ENCODE results near the gene SMAGP. TPM values are rescaled to one million over a fixed set of nuclear protein-coding genes. Genes with fewer than 3 reads are reported as not detected.
"Not testable (repeated sequence)": the region's sequence is repeated elsewhere in the genome, so short reads cannot be mapped to it uniquely, and the experiment has no call there.

Gene SMAGP, protein sequence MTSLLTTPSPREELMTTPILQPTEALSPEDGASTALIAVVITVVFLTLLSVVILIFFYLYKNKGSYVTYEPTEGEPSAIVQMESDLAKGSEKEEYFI
- 10 to 100 TPM; 26.8 to 55.3 (median 41.1) TPM for polyA plus RNA-seq (ENCODE audit: low read depth in 6 of 6)

DNA sequence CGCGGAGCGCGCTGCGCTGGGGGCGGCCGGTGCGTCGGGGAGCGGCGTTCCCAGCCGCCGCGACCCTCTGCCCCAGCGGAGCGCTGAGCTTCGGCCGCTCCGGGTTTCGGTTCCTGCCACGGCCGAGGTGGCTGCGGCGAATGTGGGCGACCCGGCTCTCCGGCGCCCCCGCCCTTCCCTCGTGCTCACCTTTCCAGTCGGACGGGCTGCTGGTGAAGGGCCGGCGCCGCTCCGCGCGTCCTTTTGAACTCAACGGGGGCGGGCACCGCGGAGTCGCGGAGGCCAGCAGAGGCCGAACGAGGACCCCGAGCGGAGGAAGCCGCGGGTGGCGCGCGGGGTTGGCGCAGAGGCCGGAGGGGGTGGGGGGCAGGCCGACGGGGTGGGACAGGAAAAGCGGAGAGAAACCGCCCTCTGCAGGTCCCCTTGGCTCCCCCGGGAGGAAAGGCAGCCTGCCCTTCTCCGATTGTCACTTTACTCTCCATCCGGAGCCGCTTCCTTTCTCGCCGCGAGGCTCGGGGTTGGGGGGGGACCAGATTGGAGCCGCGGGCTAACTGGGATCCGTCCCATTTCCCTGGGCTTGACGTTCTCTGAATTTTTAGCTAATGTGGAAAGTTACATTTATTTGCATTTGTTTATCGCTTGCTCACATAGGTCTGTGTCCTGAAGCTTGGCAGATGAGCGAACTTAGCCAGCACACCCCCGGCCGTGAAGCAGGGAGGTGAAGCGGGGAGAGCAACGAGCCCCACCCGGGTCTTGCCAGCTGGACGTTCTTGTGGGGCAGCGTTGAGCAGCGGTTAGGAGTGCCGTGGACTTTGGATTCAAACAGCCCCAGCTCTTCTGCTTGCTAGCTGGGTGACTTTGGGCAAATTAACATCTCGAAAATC, at the start of gene SMAGP:
Gene SMAGP, minus strand, starts transcription at position 349 of the 884 bp plus-strand sequence. CDS start 1,137 bp downstream, outside the sequence.
- Mint-ChIP-seq H3K36me3 (peaks cover 0 to 4% of the 10 kb centered on the region in 2 donors), H3K4me3 (peak within 1 kb of the TSS; percentile 93 to 99 (median 96)), H3K27me3 (no peaks in the 10 kb centered on the region), H3K9me3 (peaks cover 0 to 2% (median 0%) of the 10 kb centered on the region in 7 donors), H3K4me1 (peaks cover 29 to 34% (median 30%) of the 10 kb centered on the region in 3 donors), H3K27ac (peak within 1 kb of the TSS; percentile 92 to 96 (median 94))
- ATAC-seq (ENCODE audit: low read depth in 2 of 2) (peak; percentile 70 to 77), DNase-seq (peak; percentile 77)

DNA sequence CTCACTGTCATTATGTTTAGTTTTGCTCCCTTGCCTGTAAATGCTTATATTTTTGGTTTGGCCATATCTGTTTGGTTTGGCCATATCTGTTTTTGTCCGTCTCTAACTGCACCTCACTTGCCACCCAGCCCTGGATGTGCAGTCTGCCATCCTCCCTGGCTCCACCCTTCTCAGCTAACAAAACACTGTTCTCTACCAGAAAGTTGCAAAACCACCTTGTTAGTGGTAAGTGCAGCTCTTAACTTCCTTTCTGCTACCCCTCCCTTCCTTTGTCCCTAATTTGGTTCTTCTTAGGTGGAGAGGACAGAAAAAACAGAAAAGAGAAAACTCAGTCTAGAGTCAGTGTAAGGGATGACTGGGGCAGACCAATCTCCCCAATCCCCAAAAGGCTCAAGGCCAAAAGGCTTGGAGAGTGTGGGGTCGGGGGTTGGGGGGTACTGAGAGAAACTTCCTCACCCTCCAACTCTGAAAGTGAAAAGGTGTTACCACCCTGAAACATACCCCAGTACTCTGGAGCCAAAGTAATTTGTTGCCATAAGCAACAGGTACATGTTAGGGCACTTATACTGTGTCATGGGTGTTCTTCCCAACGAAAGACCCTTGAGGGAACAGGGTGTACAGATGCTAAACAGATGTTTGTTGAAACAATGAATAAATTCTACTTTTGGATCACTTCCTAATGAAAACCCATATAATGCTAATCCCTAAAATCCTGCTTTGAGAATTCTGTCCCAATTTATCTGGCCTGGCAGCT, 48.8 kb upstream of the SMAGP start:
- Mint-ChIP-seq H3K9me3 (no peaks in the 10 kb centered on the region), H3K4me3 (peak overlapping the region; percentile 70 to 95 (median 87)), H3K4me1 (peaks cover 69 to 76% (median 75%) of the 10 kb centered on the region in 3 donors), H3K27me3 (no peaks in the 10 kb centered on the region), H3K27ac (peak overlapping the region; percentile 57 to 95 (median 82)), H3K36me3 (peaks cover 6 to 12% of the 10 kb centered on the region in 2 donors)
- ATAC-seq (ENCODE audit: low read depth in 2 of 2) (peak; percentile 66 to 74), DNase-seq (peak; percentile 54)

DNA sequence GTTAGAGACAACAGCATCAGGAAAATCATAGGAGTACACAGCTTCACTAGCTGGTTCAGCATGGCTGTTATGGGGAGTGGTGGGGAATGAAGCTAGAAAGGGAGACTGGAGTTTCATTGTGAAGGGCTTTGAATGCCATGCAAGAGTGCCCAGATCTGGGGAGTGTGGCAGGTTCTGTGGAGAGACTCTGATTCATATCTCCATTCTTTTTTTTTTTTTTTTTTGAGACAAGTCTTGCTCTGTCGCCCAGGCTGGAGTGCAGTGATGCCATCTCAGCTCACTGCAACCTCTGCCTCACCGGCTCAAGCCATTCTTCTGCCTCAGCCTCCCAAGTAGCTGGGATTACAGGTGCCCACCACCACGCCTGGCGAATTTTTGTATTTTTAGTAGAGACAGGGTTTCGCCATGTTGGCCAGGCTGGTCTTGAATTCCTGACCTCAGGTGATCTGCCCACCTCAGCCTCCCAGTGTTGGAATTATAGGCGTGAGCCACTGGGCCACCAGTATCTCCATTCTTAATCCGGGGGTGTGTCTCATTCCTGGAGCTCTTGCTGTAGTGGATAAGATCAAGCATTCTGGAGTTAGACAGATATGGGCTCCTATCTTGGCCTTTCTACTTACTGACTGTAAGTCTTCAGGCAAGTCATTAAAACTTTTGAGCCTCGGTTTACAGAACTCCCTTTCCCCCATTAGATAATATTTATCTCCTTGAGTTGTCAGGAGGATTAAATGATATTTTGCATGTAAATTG, 48.0 kb upstream of the SMAGP start:
- not testable (repeated sequence) for ATAC-seq (ENCODE audit: low read depth in 2 of 2); DNase-seq; H3K9me3 Mint-ChIP-seq; H3K27me3 Mint-ChIP-seq
- Mint-ChIP-seq H3K4me1 (peaks cover 64 to 71% (median 68%) of the 10 kb centered on the region in 3 donors), H3K36me3 (peaks cover 6 to 12% of the 10 kb centered on the region in 2 donors), H3K4me3 (peak overlapping the region; percentile 70 to 95 (median 87)), H3K27ac (peak overlapping the region; percentile 57 to 95 (median 84))

DNA sequence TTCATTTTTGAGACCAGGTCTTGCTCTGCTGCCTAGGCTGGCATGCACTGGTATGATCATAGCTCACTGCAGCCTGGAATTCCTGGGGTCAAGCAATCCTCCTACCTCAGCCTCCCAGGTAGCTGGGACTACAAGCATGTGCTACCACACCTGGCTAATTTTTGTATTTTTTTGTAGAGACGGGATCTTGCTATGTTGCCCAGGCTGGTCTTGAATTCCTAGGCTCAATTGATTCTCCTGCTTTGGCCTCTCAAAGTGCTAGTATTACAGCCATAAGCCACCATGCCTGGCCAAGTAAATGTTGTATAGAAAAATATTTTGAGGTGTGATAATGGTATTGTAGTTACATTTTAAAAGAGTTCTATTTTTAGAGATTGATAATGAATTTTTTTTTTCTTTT, 41.2 kb upstream of the SMAGP start:
- Mint-ChIP-seq H3K4me1 (peaks cover 28 to 35% (median 30%) of the 10 kb centered on the region in 3 donors), H3K4me3 (no peak overlapping the region), H3K9me3 (no peaks in the 10 kb centered on the region), H3K27ac (peak overlapping the region in 1 of 6 donors; percentile 89), H3K36me3 (peaks cover 18 to 29% of the 10 kb centered on the region in 2 donors), H3K27me3 (no peaks in the 10 kb centered on the region)
- ATAC-seq (ENCODE audit: low read depth in 2 of 2) (no peak), DNase-seq (no peak)

DNA sequence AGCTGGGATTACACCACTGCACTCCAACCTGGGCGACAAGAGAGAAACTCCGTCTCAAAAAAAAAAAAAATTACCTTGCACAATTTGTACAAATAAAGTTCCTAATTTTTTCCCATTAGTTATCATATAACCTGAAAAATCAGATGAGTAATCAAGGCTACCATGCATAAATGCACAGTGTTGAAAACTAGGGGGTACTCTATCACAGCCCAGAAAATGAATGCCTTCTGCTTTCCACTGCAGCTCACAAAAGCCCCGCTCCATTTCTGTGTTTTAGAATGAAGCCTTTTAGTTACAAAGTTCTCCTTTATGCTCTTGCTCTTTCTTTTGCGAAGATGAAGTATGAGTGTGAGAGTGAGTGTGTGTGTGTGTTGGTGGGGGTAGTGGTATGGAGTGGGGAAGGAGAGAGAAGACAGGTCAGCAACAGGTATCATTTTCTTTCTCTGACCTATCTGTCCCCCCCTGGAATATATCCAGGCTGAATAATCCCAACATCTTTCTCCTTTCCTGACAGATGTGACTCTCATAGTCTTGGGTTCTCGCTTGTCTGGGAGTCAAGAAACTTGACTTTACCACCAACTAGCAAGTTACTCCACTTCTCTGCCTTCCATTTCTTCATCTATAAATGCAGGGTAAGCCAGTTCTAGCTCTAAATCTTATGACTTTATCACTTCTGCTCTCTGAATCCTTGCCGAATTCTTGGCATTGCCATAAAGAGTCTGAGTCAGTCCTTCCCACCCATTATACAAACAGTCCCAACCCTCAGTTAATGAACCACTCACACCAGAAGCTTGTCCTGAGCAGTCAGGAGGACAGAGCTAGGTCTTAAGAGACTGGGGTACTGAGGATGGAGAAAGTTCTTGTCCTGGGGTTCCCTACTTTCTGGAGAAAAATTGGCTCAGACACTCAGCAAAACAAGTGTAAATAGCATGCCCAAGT, 37.7 kb upstream of the SMAGP start:
- DNase-seq (no peak), ATAC-seq (ENCODE audit: low read depth in 2 of 2) (peak; percentile 53 to 65)
- H3K27me3 Mint-ChIP-seq: no peaks in the 10 kb centered on the region
- no peak overlapping the region for H3K4me3 Mint-ChIP-seq
- no peaks in the 10 kb centered on the region for H3K9me3 Mint-ChIP-seq
- peak overlapping the region in 5 of 6 donors; percentile 2 to 82 (median 78) for H3K27ac Mint-ChIP-seq
- peaks cover 21 to 33% of the 10 kb centered on the region in 2 donors for H3K36me3 Mint-ChIP-seq
- H3K4me1 Mint-ChIP-seq: peaks cover 21 to 40% (median 33%) of the 10 kb centered on the region in 3 donors

DNA sequence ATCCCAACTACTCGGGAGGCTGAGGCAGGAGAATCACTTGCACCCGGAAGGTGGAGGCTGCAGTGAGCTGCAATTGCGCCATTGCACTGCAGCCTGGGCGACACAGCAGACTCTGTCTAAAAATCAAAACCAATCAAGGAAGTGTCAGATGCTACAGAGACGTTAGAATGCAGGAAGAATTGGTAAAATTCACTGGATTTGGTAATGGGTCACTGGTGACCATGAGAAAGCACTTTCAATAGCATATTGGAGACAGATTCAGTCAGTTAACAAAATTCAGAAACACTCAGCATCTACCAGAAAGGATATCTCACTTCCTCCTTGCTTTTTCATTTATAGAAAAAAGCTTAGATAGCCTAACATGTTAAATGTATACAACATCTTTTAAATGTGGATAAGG, 36.3 kb upstream of the SMAGP start:
- Mint-ChIP-seq H3K27ac (peak overlapping the region in 2 of 6 donors; percentile 24 to 86), H3K4me3 (no peak overlapping the region), H3K9me3 (no peaks in the 10 kb centered on the region), H3K4me1 (peaks cover 20 to 38% (median 33%) of the 10 kb centered on the region in 3 donors), H3K36me3 (peaks cover 24 to 36% of the 10 kb centered on the region in 2 donors), H3K27me3 (no peaks in the 10 kb centered on the region)
- ATAC-seq (ENCODE audit: low read depth in 2 of 2): no peak
- DNase-seq: no peak

DNA sequence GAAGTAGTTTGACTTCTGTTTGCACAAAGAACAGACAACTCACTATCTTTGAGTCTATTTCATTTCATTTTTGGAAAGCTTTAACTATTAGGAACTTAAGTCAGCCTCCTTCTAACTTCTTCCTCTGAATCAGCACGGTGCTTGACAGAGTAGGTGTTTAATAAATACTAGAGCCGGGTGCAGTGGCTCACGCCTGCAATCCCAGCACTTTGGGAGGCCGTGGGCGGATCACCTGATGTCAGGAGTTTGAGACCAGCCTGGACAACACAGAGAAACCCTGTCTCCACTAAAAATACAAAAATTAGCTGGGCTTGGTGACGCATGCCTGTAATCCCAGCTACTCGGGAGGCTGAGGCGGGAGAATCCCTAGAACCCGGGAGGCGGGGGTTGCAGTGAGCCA, 30.6 kb upstream of the SMAGP start:
- H3K4me3 Mint-ChIP-seq; H3K4me1 Mint-ChIP-seq; DNase-seq; H3K9me3 Mint-ChIP-seq; ATAC-seq (ENCODE audit: low read depth in 2 of 2); H3K27me3 Mint-ChIP-seq: not testable (repeated sequence)
- peaks cover 28 to 30% of the 10 kb centered on the region in 2 donors for H3K36me3 Mint-ChIP-seq
- H3K27ac Mint-ChIP-seq: peak overlapping the region in 2 of 6 donors; percentile 18 to 76

DNA sequence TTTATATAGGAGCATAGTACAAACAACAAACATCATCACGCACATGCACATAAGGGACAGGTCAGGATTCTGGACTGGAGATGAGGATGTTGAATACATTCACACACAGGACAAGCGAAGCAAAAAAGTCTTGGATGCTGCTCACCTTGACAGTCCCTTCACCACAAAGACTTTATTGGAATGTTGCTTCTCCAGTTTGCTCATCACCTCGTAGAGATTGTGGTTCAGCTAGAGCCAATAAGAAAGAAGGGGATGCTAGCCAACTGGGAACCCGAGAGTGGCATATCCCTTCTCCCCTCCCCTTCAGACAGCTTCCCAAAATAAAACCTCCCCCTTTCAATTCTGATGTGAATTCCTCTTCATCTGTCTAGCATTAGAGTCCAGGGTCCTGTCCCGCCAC, 25.4 kb upstream of the SMAGP start:
- Mint-ChIP-seq H3K9me3 (no peaks in the 10 kb centered on the region), H3K4me1 (peaks cover 5 to 6% (median 6%) of the 10 kb centered on the region in 3 donors), H3K27ac (peak overlapping the region in 1 of 6 donors; percentile 24), H3K4me3 (no peak overlapping the region), H3K27me3 (no peaks in the 10 kb centered on the region), H3K36me3 (peaks cover 8 to 25% of the 10 kb centered on the region in 2 donors)
- ATAC-seq (ENCODE audit: low read depth in 2 of 2) (no peak), DNase-seq (no peak)

DNA sequence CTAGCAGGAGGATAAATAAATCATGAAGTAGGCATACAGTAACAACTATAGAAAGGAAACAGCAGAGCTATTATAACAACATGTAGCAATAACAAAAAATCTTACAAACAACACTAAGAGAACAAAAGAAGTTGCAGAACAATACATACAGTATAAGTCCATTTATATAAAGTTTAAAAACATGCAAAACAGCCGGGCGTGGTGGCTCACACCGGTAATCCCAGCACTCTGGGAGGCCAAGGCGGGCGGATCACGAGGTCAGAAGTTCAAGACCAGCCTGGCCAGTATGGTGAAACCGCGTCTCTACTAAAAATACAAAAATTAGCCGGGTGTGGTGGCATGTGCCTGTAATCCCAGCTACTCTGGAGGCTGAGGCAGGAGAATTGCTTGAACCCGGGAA, 23.9 kb upstream of the SMAGP start:
- not testable (repeated sequence) for H3K4me3 Mint-ChIP-seq; H3K27ac Mint-ChIP-seq; H3K9me3 Mint-ChIP-seq; ATAC-seq (ENCODE audit: low read depth in 2 of 2); DNase-seq; H3K27me3 Mint-ChIP-seq; H3K4me1 Mint-ChIP-seq
- peaks cover 3 to 21% of the 10 kb centered on the region in 2 donors for H3K36me3 Mint-ChIP-seq

DNA sequence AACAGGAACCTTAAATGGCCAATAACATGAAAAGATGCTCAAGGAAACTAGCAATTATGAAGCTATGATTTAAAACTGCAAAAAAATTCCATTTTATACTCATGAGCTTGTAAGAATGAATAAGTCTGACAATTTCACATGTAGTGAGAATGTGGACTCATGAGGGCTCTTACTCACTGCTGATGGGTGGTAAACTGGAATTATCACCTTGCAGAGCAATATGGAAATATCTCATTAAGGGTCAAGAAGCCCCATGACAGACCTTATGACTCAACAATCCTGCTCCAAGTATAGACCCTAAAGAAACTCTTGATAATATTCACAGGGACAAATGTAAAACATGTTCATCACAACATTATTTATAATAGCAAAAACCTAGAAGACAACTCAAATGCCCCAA, 23.5 kb upstream of the SMAGP start:
- H3K27me3 Mint-ChIP-seq: no peaks in the 10 kb centered on the region
- no peak overlapping the region for H3K4me3 Mint-ChIP-seq
- H3K9me3 Mint-ChIP-seq: no peaks in the 10 kb centered on the region
- H3K4me1 Mint-ChIP-seq: peaks cover 5 to 6% (median 6%) of the 10 kb centered on the region in 3 donors
- H3K36me3 Mint-ChIP-seq: peaks cover 0 to 17% of the 10 kb centered on the region in 2 donors
- ATAC-seq (ENCODE audit: low read depth in 2 of 2) (no peak), DNase-seq (no peak)
- no peak overlapping the region for H3K27ac Mint-ChIP-seq

DNA sequence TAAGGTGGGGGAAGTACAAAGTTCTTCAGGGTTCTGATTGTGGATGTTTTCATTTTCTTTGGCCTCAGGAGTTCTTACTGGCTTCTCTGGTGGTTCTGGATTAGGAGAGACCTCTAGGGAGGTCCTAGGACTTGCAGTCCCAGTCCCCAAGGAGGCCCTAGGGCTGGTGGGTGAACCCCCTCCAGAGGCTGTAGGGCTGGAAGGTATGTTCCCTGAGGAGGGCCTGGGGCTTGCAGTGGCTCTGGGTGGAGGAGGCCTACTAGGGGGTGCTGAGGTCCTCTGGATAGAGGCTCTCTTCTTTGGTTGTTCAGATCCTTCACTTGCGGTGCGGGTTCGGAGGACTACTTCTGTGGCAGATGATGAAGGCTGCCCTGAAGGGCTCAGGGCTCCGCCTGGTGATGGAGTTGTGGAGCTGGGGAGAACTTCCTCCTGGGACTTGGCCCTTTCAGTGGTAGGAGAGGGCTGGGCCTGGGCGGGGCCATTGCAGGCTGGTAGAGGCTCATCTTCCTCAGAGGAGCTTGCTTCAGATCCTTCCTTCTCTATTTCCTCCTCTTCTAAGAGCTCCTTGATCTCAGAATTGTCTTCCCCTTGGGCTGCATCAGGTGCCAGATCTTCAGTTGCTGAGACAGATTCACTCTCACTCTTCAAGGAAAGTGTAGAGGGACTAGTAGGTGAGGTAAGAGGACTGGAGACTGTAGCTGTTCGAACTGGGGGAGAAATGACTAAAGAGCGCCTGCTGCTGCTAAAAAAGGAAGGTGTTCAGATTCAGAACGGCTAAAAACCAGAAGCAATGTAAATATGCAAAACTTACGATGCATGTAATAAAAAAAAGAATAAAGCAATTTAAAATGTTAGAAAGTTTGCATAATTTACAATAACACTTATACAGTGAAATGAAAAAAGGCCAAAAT, 21.6 kb upstream of the SMAGP start:
- not testable (repeated sequence) for DNase-seq

More for the DNA sequence above, 21.6 kb upstream of the SMAGP start:
- Mint-ChIP-seq H3K36me3 (peaks cover 0 to 15% of the 10 kb centered on the region in 2 donors), H3K4me3 (peak overlapping the region in 1 of 8 donors; percentile 37), H3K27ac (peak overlapping the region in 3 of 6 donors; percentile 44 to 85 (median 52))
- H3K4me1 Mint-ChIP-seq, H3K27me3 Mint-ChIP-seq, H3K9me3 Mint-ChIP-seq: not testable (repeated sequence)
- ATAC-seq (ENCODE audit: low read depth in 2 of 2): peak in 1 of 2 donors; percentile 45

All from naive B cell (primary cell).